ENCODE measurements around the gene KRABD2.

DNA sequence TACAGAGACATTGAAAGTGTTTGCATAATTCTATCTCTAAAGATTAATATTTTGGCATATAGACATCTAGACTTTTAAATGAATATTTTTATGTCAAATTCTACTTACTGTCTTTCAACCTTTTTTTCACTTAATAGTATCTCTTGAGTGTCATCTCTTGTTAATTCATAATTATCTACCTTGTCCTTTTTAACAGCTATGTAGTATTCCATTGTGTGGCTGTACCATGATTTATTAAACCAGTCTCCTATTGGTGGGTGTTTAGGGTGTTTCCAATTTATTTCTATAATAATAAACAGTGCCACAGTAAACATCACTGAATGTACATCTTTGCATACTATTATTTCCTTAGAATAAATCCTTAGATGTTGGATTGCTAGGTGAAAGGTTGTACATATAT, 37.4 kb upstream of the KRABD2 start:
- TF ChIP-seq EZH2 (IDR thresholded peaks at IDR 0.05; ENCODE audit: insufficient read depth, poor library complexity, severe bottlenecking) (no peak), EZH2phosphoT487 (IDR thresholded peaks at IDR 0.05; ENCODE audit: insufficient read depth, low read depth) (no peak)
